GM19193 (cell line): Measurements from ENCODE around the gene UBE2E1.

Source experiments
- POLR2A ChIP-seq: IDR thresholded peaks from 4 replicates; pipeline ENCODE4 v1.6.1; 2011; ENCODE audit not compliant: insufficient read depth, insufficient read length; ENCODE audit errors: extremely low read depth

UBE2E1 gene

GRCh38 chr3:23875113-23875725 lies 69.5 kb downstream of the UBE2E1 start:
- TF ChIP-seq POLR2A = no peak

GRCh38 chr3:23876923-23877322 lies 71.2 kb downstream of the UBE2E1 start:
- TF ChIP-seq POLR2A = no peak

GRCh38 chr3:23877329-23877980 lies 71.7 kb downstream of the UBE2E1 start:
- TF ChIP-seq POLR2A = no peak

- TF ChIP-seq POLR2A = no peak
Measured at GRCh38 chr3:23879485-23879884, 73.7 kb downstream of the UBE2E1 start.

- no peak for TF ChIP-seq POLR2A
Measured at GRCh38 chr3:23880703-23881339, 75.1 kb downstream of the UBE2E1 start.

GRCh38 chr3:23882487-23882918 lies 76.7 kb downstream of the UBE2E1 start:
- no peak for TF ChIP-seq POLR2A

GRCh38 chr3:23884481-23884880 lies 78.7 kb downstream of the UBE2E1 start:
- no peak for TF ChIP-seq POLR2A

- TF ChIP-seq POLR2A = no peak
Measured at GRCh38 chr3:23885210-23885609, 79.5 kb downstream of the UBE2E1 start.

- TF ChIP-seq POLR2A = no peak
Measured at GRCh38 chr3:23886311-23886710, 80.6 kb downstream of the UBE2E1 start.

- no peak for TF ChIP-seq POLR2A
Measured at GRCh38 chr3:23888617-23889228, 83.0 kb downstream of the UBE2E1 start.

GRCh38 chr3:23889386-23889785 lies 83.6 kb downstream of the UBE2E1 start:
- TF ChIP-seq POLR2A = no peak

- TF ChIP-seq POLR2A = no peak
Measured at GRCh38 chr3:23889950-23890349, 84.2 kb downstream of the UBE2E1 start.

GRCh38 chr3:23894254-23895061 lies 88.7 kb downstream of the UBE2E1 start:
- no peak for TF ChIP-seq POLR2A

- TF ChIP-seq POLR2A = no peak
Measured at GRCh38 chr3:23895181-23895580, 89.4 kb downstream of the UBE2E1 start.

GRCh38 chr3:23900744-23901143 lies 95.0 kb downstream of the UBE2E1 start:
- TF ChIP-seq POLR2A = no peak
